NCI-H345 treated with DMSO at 0.1 percent for 48 hours (cell line): ENCODE results near the gene MMP7.

Experiments
- DNase-seq: peaks from one replicate; lab custom pipeline; 2025; ENCODE audit not compliant: unreplicated experiment; lab: John Stamatoyannopoulos, UW

MMP7 gene

GRCh38 chr11:102497061-102497460, 33.5 kb downstream of the MMP7 start:
- DNase-seq: no peak

- DNase-seq: peak; percentile 85
These were observed 35.1 kb downstream of the MMP7 start for GRCh38 chr11:102495161-102496042.

- DNase-seq: no peak
These were observed 36.3 kb downstream of the MMP7 start for GRCh38 chr11:102494216-102494615.

DNA sequence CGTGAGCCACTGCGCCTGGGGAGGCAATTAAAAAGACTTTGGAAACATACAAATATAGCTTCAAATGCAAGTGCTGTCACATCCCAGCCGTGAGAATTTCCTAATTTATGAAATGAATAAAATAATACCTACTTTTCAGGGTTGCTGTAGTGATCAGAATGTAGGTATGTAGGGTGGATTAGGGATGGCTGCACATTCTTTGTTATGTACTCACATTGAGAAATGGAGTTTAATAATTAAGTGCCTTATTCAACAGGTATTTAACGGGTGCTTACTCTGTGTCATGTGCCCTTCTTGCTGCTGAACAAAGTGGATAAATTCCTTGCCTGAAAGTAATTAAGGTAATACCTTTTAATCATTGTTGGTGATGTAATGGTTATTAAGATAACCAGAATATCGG, 37.0 kb downstream of the MMP7 start:
- no peak for DNase-seq

- no peak for DNase-seq
These were observed 38.6 kb downstream of the MMP7 start for GRCh38 chr11:102491969-102492368.

DNA sequence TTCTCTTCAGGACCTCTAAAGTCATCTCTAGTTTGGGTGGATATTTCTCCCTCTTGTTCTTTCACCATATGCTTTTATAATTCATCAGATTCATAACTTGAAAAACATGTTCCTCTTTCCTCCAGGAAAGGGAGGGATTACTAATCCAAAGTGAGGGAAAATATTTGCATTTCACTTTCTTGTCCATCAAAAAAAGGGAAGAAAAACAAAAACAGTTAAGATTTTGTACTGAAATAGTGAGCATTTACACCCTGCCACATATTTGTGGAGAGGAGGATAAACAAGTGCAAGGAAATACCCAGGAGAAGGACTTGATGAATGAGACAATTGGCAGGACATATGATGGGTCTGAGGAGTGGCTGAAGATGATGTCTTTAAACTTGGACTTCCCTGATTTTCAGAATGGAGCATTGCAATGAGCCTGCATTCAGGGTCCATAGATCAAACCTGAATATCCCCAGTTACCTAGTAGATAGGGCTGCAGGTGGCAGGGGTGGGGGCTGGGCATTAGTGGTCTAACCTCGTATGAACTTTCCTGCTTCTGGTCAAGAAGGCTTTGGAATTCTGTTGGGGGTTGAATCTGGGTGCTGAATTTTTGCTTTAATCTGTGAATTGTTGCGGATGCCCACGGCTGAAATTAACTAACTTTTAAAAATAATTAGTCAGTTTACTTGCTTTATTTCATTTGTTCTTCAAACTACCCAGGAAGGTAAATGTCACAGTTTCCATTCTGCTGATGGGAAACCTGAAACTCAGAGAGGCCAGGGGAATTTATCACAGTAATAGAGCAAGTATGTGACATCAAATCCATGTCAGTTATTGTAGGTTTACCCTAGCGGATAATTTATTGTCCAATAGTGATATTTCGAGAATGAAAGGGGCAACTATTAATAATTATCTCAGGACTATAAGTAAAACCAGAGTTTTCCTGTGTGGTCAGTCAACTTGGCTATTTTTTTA, 41.1 kb downstream of the MMP7 start:
- DNase-seq: no peak

DNA sequence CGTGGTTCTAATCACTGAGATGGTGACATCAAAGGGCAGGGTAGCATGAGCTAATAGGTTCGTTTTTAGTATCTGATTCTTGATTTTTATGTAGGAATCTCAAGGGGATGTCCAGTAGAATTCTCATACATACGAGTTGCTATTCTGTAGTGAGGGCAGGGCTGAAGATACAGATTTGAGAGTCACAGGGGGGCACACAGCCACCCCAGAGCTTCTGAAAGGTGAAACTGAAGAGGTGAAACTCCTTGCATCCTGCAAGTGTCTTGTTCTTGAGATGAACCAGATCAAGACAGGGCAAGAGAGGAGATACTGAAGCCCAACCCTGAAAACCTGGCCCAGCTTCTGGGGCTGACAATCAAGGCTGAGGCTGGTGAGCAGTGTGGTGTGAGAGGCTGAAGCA, 42.3 kb downstream of the MMP7 start:
- no peak for DNase-seq

DNA sequence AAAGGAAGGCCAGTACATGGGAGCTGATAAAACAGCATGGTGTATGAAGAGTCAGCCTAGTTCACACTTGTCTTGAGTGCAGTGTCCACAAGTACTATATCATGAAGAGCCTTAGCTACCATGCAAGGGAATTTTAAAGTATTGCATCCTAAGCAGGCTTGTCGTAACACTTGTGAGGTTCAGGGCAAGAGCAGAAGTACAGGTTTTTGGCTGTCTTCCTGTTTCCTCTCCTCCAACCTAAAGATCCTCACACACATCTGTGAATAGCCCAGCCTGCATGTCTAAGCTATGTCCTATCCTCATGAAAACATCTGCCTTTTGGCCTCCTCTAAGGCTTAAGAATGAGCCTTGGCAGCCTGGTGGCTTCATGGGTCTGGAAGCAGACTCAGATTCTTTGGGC, 43.3 kb downstream of the MMP7 start:
- DNase-seq: no peak

- DNase-seq: no peak
These were observed 44.0 kb downstream of the MMP7 start for GRCh38 chr11:102486584-102486983.

DNA sequence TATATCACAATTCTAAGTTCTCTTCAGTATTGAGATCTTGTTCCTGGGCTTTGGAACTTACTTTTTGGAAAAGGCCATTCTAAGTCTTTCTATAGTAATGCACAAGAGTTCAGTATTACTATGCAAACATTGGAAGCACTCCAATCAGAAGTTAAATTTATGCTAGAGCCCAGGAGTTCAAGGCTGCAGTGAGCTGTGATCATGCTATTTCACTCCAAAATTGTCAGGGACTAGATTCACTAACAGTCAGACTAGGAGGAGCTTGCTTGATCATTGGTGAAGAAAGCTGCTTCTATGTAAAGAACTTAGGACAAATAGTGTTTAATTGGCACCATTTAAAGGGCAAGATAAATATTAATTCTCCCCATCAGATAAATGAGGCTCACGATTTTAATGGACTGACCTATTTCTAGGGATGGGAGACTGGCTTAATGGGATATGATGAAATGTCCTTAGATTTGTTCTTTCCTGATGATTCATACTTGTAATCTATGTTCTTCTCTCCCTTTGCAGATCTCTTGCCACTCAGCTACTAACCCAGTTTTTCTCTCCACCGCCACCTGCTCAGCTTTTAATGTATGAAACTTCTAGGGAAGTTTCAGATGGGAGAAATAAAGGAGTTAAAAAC, 45.3 kb downstream of the MMP7 start:
- no peak for DNase-seq

DNA sequence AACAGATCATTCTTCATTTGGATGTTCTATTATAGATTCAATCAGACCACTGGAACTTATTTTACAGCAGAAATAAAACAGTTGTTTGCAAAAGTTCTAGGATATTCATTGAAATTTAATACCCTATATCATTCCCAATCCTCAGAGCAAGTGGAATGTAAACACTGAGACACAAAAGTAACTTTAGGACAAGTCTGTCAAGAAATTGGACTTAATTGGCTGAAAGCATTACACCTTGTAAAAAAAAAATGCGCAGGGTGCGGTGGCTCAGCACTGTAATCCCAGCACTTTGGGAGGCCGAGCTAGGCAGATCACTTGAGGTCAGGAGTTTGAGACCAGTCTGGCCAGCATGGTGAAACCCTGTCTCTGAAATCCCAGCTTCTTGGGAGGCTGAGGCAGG, 48.1 kb downstream of the MMP7 start:
- no peak for DNase-seq

DNA sequence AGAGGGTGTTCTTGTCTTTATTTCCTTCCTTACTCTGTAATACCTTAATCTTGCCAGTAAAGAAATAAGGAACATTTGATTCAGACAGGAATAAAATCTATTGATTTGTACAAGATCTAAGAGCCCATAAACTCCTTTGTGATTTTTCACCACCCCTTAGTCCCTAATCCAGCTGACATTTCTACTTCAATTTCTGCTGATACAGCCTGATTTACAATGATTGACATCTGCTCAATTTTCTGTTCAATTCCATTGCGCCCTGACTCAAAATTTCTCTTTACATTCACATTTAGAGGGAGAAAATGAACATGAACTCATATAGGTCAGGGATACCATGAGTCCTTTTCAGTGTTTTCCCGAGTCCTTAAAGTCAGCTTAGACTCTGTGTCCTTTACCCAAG, 50.8 kb downstream of the MMP7 start:
- DNase-seq: no peak

- DNase-seq: no peak
These were observed 51.8 kb downstream of the MMP7 start for GRCh38 chr11:102478673-102479299.

GRCh38 chr11:102476812-102477211, 53.7 kb downstream of the MMP7 start:
- DNase-seq: no peak

DNA sequence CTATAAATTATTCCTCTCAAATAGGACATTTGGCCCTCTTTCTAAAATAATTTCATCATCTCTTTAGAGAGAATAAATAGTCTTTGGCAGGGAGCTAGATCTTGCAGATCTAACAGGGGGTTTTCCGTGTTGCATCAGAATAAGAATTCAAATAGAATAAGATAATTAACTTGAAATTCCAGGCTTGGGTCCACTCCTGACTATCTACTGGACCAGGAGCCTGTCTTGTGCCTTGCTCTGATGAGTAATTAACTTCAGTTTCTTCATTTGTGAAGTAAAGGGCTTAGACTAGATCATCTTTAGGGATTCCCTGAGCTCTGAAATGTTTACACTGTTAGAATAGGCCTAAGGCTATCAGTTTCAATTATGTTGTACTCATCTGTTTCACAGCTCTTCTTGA, 54.5 kb downstream of the MMP7 start:
- DNase-seq: no peak

GRCh38 chr11:102473543-102473942, 57.0 kb downstream of the MMP7 start:
- DNase-seq: no peak

DNA sequence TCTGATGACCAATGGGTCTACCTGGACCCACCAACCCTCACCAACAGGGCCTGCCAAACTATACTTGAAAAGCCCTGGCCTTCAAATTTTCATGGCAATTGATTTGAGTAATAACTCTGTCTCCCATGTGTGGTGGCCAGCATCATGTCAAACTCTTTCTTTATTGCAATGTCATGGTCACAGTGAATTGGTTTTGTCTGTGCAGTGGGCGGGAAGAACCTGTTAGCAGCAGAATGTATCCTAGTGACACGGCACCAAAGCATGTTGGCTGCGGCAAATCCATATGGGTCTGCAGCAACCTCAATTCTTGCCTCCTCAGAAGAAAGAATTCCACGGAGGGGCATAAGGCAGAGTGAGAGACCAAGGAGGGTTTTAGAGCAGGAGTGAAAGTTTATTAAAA, 58.4 kb downstream of the MMP7 start:
- no peak for DNase-seq

GRCh38 chr11:102471474-102471873, 59.1 kb downstream of the MMP7 start:
- no peak for DNase-seq
